GM19468 (cell line): ENCODE measurements around the gene ESRRB.

Source experiments
- ATAC-seq: cut with Tn5 transposase; IDR thresholded peaks from one replicate; pipeline ENCODE4 v1.9.1; 2021; ENCODE audit warnings: mild to moderate bottlenecking, moderate library complexity, moderate number of reproducible peaks; ENCODE audit not compliant: unreplicated experiment; ENCODE audit errors: extremely low read depth

The ESRRB gene

GRCh38 chr14:76396714-76397187 is 20.8 kb downstream of the ESRRB start:
- no peak for ATAC-seq

DNA sequence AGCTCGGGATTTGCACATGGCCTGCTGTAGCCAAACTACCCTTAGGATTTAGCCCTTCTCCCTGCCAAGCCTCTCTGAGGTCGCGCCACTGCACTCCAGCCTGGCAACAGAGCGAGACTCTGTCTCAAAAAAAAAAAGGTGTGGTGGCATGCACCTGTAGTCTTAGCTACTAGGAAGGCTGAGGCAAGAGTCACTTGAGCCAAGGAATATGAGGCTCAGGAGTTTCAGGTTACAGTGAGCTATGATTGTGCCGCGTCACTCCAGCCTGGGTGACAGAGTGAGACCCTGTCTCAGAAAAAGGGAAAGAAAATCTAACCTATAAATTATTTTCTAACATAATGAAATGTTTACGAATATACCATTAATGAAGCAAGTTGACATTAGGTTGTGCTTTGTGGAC is 29.7 kb downstream of the ESRRB start:
- no peak for ATAC-seq

GRCh38 chr14:76407449-76408150 is 31.7 kb downstream of the ESRRB start:
- no peak for ATAC-seq

GRCh38 chr14:76408877-76409276 is 32.9 kb downstream of the ESRRB start:
- no peak for ATAC-seq

GRCh38 chr14:76412501-76412900 is 36.6 kb downstream of the ESRRB start:
- no peak for ATAC-seq

GRCh38 chr14:76413106-76413961 is 37.4 kb downstream of the ESRRB start:
- no peak for ATAC-seq

GRCh38 chr14:76413962-76414600 is 38.1 kb downstream of the ESRRB start:
- ATAC-seq: no peak

GRCh38 chr14:76419399-76419798 is 43.5 kb downstream of the ESRRB start:
- ATAC-seq: no peak

DNA sequence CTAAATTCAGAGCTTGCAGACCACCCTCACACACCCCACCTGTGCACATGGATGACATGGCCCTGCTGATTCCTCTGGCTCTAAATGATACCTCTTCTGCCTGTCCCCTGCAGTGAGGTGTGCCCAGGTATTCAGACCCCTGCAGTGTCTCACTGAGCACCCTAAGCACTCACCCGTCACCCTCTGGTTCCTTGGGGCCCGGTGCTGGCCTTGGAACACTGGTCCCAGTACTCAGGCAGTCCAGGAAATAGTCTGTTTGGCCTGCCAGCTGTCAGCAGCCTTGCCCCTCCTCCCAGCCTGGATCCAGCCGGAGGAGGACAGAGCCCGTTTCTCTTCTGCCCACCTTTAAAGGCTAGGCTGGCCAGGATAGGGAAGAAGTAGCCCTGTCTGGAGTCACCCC is 44.9 kb downstream of the ESRRB start:
- ATAC-seq: no peak

DNA sequence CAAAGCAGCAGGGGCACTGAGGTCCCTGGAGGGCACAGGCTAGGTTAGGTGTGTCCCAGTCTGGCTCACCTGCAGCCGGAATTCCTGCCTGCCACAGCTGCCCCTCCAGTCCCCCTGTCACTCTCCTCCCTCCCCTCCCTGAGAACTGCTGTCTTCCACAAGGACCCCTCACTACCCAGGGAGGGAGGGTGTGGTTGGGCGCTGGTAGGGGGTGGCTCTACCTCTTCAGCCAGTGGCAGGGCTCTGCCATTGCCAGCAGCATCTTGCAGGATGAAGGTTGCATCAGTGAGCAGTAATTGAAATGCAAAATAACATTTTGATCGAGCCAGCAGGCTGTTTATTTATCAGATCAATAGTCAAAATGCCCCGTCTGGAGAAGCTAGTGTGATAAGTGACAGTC is 45.7 kb downstream of the ESRRB start:
- no peak for ATAC-seq

DNA sequence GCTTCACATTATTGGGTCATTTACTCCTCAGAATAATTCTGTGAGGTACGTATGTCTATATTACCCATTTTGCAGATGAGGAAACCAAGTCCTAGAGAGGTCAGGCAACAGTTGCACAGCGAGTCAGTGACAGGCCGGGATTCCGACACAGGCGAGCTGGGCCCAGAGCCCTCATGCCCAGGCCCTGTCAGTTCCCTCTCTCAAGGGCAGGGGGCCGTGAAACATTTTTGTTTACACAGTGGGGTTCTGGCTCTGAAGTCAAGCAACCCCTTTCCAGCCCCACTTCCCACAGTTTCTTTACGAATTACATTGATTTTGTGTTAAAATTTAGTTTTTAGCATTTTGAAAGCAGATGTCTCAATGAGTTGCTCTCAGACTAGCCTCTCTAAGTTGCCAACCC is 46.7 kb downstream of the ESRRB start:
- no peak for ATAC-seq

GRCh38 chr14:76423534-76423933 is 47.6 kb downstream of the ESRRB start:
- ATAC-seq: no peak

DNA sequence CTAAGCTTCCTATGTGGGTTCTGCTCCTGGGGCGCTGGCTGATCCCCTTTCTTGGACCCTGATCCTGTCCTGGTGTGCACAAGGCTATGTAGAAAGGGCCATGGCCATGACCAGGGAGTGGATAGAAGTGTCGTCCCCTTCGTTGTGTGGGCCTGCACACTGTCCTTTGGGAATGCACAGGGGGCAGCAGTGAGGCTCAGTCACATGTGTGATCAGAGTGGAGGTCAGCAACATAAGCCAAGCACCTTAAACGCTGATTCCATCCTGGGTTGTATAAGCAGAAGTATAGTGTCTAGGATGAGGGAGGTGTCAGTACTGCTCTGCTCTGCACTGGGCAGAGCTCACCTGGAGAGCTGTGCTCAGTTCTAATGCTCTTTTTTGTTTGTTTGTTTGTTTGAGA is 48.4 kb downstream of the ESRRB start:
- no peak for ATAC-seq

DNA sequence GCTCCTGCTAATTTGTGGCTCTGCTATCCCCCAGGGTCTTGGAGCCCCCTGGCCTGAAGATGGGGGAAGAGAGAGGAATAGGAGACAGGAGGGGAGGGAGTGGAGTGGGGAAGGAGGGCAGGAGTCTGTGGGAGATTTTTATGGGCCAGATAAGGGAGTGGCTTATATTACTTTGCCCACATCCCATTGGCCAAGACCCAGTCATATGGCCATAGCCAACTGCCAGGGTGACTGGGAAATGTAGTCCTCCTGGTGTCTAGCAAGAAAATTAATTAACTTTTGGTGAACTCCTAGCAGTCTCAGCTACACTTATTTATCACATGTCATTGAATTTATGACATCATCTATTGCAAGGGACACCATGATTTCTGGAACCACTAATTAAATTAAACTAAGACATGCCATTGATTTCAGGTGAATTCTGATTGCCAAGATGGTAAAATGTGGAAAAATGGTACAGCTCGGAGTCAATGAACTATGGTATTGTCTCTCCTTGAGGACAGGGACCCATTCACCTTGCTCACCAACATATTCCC is 50.3 kb downstream of the ESRRB start:
- ATAC-seq: no peak

GRCh38 chr14:76428611-76429010 is 52.7 kb downstream of the ESRRB start:
- ATAC-seq: no peak

DNA sequence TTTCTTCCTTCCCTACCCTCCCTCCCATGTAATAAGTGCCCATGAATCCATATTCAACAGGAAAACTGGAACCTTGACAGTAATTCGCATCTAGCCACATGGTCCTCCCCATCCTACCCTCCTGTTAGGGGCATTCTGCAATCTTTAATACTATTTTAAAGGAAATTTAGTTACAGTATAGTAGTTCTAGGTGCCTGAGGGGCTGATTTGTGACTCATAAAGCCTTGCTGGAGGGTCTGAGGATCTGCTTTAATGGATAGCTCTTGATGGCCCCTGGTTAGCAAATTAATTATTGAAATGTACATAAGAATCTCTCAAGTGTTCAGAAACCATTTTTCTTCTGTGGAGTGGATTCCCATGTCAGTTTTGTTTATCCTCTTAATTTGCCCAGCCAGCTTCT is 54.1 kb downstream of the ESRRB start:
- ATAC-seq: no peak

DNA sequence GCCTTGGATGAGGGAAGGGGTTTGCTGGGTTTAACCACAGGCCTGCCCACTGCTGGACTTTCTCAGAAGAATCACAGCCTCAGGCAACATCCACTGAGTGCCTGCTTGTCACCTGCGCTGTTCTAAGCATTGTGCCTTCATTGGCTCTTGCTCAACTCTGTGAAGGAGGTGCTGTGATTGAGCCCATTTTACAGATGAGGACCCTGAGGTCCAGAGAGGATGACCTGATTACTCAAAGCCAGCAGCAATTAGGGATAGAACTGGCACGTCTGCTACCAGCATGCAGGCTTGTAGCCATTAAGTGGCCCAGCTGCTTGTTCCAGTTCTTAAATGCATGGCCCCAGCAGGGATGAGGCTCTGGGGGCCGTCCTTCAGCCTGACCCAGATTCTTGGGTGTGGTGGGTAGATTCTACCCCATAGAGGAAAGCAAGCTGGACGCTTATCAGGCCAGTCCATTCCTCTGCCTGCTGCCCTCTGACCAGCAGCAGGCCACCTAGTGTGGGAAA is 54.6 kb downstream of the ESRRB start:
- no peak for ATAC-seq

GRCh38 chr14:76431538-76431937 is 55.6 kb downstream of the ESRRB start:
- ATAC-seq: no peak

- ATAC-seq: no peak
These were observed 57.2 kb downstream of the ESRRB start for GRCh38 chr14:76432827-76433752.

DNA sequence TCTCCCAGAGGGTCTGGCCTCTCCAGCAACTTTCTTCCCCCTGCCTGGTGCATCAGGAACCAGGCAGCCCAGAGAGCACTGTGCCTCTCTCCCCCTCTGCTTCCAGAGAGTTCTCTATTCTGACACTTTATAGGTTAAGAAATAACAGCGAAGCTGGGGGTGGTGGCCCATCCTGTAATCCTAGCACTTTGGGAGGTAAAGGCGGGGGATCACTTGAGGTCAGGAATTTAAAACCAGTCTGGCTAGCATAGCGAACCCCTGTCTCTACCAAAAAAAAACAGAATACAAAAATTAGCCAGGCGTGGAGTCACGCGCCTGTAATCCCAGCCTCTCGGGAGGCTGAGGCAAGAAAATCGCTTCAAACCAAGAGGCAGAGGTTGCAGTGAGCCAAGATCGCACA is 58.3 kb downstream of the ESRRB start:
- ATAC-seq: no peak
